ENCODE results near the gene DGKZ.
"Not testable (repeated sequence)": the region's sequence is repeated elsewhere in the genome, so short reads cannot be mapped to it uniquely, and the experiment has no call there.

DGKZ gene

GRCh38 chr11:46366661-46367161, 19.4 kb downstream of the DGKZ start:
- DNase-seq (ENCODE audit: low read depth, low spot score): no peak

- no peak for DNase-seq (ENCODE audit: low read depth, low spot score)
Observed at GRCh38 chr11:46367244-46367915, 20.1 kb downstream of the DGKZ start.

- DNase-seq (ENCODE audit: low read depth, low spot score): no peak
Observed at GRCh38 chr11:46367916-46368267, 20.6 kb downstream of the DGKZ start.

DNA sequence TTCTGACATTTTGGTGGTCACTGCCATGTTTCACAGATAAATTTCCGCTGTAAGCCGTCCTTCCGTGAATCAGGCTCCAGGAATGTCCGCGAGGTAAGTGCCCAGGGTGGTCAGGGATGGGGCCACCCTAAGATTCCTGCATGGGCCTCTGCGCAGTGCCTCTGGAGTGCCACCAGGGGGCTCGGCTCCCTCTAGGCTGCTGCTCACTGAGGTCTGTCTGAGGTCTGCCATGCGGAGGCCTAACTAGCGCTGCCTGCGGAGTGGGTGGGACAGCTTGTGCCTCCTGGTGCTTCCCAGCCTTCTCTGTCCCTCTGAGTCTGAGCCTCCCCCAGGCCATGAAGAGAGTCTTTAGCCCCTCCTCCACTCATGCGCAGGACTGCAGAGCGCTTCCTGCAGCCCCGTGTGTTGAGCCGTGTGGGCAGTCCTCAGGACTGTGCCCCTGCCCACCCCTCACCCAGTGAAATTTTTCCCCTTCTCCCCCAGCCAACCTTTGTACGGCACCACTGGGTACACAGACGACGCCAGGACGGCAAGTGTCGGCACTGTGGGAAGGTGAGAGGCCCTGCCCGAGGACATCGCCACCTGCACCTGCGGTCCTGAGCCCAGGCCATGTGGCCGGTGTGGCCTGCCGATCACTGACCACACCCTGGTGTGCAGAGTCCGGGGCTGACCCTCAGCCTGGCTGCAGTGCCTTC, 22.3 kb downstream of the DGKZ start:
- no peak for DNase-seq (ENCODE audit: low read depth, low spot score)

DNA sequence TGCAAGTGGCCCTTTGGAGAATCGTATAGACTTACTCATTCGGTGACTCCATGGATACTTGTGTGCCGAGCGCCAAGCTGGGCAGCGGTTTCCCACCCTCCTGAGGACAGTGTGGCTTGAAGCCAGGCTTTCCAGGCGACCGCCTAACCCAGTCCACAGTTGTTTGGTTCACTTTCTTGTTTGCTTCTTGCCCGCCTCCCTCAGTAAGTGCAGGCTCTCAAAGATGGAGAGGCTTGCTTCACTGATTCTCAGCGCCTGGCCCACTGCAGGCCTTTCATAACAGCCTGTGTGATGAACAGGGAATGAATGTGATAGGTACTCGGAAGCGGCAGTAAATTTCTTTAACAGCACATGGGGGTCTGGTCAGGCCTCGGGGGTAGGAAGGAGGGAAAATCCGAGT, 23.0 kb downstream of the DGKZ start:
- DNase-seq (ENCODE audit: low read depth, low spot score): no peak

DNA sequence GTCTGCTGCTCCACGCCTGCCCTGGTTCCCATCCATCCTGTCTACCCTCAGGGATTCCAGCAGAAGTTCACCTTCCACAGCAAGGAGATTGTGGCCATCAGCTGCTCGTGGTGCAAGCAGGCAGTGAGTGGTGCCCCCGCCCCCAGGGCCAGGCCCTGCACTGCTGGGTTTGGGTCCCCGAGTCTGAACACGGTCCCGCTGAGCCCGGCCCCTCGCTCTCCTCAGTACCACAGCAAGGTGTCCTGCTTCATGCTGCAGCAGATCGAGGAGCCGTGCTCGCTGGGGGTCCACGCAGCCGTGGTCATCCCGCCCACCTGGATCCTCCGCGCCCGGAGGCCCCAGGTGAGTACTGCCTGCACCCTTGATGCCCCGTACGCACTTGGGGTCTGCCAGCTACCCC, 24.0 kb downstream of the DGKZ start:
- DNase-seq (ENCODE audit: low read depth, low spot score): not testable (repeated sequence)

DNA sequence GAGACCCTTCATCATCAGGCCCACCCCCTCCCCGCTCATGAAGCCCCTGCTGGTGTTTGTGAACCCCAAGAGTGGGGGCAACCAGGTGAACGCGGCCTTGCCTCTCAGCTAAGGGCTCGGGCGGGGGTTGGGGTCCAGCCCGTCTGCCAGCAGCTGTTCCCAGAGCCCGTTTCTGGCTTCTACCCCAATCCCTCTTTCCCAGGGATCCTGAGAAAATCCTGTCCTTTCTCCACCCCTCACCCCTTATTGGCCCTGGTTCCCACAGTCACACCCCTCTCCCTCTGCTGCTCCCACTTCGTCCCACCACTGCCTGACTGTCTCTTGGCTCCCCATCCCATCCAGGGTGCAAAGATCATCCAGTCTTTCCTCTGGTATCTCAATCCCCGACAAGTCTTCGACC, 24.8 kb downstream of the DGKZ start:
- no peak for DNase-seq (ENCODE audit: low read depth, low spot score)

DNA sequence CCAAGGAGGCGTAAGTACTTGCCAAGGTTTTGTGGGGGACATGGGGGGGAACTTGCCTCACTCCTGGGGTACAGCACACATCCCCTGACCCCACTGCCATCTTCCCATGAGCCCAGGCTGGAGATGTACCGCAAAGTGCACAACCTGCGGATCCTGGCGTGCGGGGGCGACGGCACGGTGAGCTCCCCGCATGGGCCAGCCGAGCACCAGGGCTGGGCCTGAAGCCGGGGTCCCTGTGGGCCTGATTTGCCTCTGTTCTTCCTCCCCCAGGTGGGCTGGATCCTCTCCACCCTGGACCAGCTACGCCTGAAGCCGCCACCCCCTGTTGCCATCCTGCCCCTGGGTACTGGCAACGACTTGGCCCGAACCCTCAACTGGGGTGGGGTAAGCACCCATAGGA, 25.2 kb downstream of the DGKZ start:
- DNase-seq (ENCODE audit: low read depth, low spot score): not testable (repeated sequence)

GRCh38 chr11:46373787-46374740, 26.8 kb downstream of the DGKZ start:
- DNase-seq (ENCODE audit: low read depth, low spot score): no peak

- no peak for DNase-seq (ENCODE audit: low read depth, low spot score)
Observed at GRCh38 chr11:46374815-46375214, 27.6 kb downstream of the DGKZ start.

- DNase-seq (ENCODE audit: low read depth, low spot score): no peak
Observed at GRCh38 chr11:46375392-46376101, 28.3 kb downstream of the DGKZ start.

GRCh38 chr11:46376258-46377050, 29.2 kb downstream of the DGKZ start:
- no peak for DNase-seq (ENCODE audit: low read depth, low spot score)

DNA sequence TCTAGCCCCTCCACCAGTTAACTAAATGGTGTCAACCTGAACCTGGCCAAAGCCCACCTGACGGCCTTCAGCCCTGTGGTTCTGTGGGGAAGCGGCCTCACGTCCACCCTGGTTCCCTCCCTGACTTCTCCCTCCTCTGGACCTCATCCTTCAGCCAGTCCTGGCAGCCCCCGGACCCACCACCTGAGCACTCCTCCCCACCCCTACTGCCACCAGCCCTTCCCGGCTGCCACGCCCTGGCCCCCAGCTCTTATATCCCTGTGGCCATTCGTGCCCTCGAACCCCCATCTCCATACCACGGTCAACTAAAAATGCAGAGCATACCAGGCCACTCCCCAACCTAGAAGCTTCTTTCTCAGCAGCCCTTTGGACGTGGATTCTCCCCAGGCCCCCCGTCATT, 30.0 kb downstream of the DGKZ start:
- DNase-seq (ENCODE audit: low read depth, low spot score): no peak

DNA sequence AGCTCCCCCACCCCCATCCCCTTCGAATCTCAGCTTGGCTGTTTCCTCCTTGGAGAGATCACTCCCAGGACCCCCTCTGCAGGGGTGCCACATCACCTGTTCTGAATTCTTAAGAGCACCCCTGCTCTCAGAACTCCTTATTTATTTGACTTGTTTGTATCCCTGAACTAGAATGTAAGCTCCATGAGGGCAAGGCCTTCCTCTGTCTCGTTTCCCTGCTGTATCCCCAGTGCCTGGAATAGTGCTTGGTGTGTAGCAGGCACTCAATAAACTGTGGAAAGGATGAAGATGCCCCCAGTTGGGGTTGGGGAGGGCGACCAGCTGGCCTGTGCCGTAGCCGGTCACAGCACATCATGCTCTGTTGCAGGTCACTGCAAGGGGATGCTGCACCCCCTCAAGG, 30.6 kb downstream of the DGKZ start:
- no peak for DNase-seq (ENCODE audit: low read depth, low spot score)

DNA sequence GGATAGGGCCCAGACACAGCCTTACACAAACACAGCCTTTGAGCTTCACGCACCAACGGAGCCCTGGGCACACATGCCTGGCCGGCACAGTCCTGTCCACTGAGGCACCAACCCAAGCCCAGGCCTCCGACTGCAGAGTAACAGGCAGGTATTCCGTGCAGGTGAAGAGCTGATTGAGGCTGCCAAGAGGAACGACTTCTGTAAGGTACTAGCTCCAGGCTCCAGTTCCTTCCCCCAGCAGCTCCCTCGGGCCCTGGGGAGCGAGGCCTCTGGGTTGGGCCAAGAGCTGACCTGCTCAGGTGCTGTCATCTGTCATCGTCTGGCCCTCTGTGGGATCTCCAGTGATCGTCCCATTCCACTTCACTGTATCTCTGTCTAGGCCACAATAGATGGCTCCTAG, 31.0 kb downstream of the DGKZ start:
- DNase-seq (ENCODE audit: low read depth, low spot score): no peak

DNA sequence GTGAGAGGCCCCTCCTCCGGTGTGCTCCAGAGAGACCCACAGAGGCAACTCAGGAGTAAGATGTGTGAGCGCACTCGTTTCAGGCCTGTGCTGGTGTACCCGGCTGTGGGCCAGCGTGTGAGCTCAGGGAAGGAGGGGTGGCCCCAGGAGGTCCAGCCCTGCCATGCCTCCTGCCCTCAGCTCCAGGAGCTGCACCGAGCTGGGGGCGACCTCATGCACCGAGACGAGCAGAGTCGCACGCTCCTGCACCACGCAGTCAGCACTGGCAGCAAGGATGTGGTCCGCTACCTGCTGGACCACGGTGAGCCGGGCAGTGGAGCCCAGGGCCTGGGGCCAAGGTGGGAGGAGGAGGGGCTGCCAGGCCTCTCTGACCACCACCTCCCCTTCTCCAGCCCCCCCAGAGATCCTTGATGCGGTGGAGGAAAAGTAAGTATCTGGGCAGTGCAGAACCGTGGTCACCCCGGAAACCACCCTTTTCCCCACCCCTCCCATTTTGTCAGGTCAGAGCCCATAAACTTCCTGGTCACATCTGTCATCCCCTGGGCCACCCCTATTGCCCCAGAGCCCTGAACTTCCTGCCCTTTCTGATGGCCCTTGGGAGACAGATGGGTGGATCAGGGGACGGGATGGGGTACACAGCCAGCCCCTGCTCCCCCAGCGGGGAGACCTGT, 31.7 kb downstream of the DGKZ start:
- DNase-seq (ENCODE audit: low read depth, low spot score): no peak

DNA sequence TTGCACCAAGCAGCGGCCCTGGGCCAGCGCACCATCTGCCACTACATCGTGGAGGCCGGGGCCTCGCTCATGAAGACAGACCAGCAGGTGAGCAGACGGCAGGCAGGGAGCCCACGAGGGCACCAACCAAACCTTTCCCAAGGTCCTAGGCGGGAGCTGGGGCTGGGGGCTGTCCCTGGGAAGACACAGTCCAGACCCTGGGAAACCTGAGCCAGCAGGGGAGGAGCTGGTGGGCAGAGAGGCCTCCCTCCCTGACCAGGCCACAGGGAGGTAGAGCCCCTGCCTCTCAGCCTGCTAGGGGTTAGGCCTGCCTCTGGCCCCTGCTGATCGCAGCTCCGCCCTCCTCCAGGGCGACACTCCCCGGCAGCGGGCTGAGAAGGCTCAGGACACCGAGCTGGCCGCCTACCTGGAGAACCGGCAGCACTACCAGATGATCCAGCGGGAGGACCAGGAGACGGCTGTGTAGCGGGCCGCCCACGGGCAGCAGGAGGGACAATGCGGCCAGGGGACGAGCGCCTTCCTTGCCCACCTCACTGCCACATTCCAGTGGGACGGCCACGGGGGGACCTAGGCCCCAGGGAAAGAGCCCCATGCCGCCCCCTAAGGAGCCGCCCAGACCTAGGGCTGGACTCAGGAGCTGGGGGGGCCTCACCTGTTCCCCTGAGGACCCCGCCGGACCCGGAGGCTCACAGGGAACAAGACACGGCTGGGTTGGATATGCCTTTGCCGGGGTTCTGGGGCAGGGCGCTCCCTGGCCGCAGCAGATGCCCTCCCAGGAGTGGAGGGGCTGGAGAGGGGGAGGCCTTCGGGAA, 32.4 kb downstream of the DGKZ start:
- not testable (repeated sequence) for DNase-seq (ENCODE audit: low read depth, low spot score)

- no peak for DNase-seq (ENCODE audit: low read depth, low spot score)
Observed at GRCh38 chr11:46380340-46381047, 33.2 kb downstream of the DGKZ start.

Data from smooth muscle cell of the brain vasculature (primary cell).